Cerebellar nuclear complex (tissue), 1 donor: ENCODE results near the gene CUL2.
"Not testable (repeated sequence)": the region's sequence is repeated elsewhere in the genome, so short reads cannot be mapped to it uniquely, and the experiment has no call there.

Experiments used
- DNase-seq, 2 experiments: peaks; one replicate each; lab custom pipeline; 2025; lab: John Stamatoyannopoulos, UW

The CUL2 gene

GRCh38 chr10:35019041-35020024 lies 70.8 kb downstream of the CUL2 start:
- no peak for DNase-seq

- DNase-seq: no peak
Observed at GRCh38 chr10:35017608-35018007, 72.5 kb downstream of the CUL2 start.

- DNase-seq: no peak
Observed at GRCh38 chr10:35015843-35016408, 74.2 kb downstream of the CUL2 start.

GRCh38 chr10:35012781-35013180 lies 77.4 kb downstream of the CUL2 start:
- no peak for DNase-seq

- no peak for DNase-seq
Observed at GRCh38 chr10:35011771-35012191, 78.4 kb downstream of the CUL2 start.

- DNase-seq: no peak
Observed at GRCh38 chr10:35007858-35008301, 82.3 kb downstream of the CUL2 start.

- DNase-seq: no peak
Observed at GRCh38 chr10:35006836-35007235, 83.3 kb downstream of the CUL2 start.

GRCh38 chr10:35005868-35006267 lies 84.3 kb downstream of the CUL2 start:
- no peak for DNase-seq

GRCh38 chr10:35004651-35005050 lies 85.5 kb downstream of the CUL2 start:
- no peak for DNase-seq

GRCh38 chr10:35003906-35004305 lies 86.2 kb downstream of the CUL2 start:
- no peak for DNase-seq

- DNase-seq: no peak
Observed at GRCh38 chr10:35000936-35001335, 89.2 kb downstream of the CUL2 start.

- no peak for DNase-seq
Observed at GRCh38 chr10:34999532-34999931, 90.6 kb downstream of the CUL2 start.

- DNase-seq: no peak
Observed at GRCh38 chr10:34998940-34999339, 91.2 kb downstream of the CUL2 start.

- DNase-seq: no peak
Observed at GRCh38 chr10:34996843-34997242, 93.3 kb downstream of the CUL2 start.

GRCh38 chr10:34995925-34996324 lies 94.2 kb downstream of the CUL2 start:
- no peak for DNase-seq

- no peak for DNase-seq
Observed at GRCh38 chr10:34994565-34995142, 95.5 kb downstream of the CUL2 start.

GRCh38 chr10:34993782-34994181 lies 96.4 kb downstream of the CUL2 start:
- DNase-seq: no peak

GRCh38 chr10:34991117-34991516 lies 99.0 kb downstream of the CUL2 start:
- not testable (repeated sequence) for DNase-seq

GRCh38 chr10:34988397-34989067 lies 101.6 kb downstream of the CUL2 start:
- no peak for DNase-seq

GRCh38 chr10:34985823-34986222 lies 104.3 kb downstream of the CUL2 start:
- no peak for DNase-seq

GRCh38 chr10:34985146-34985545 lies 105.0 kb downstream of the CUL2 start:
- DNase-seq: no peak

- no peak for DNase-seq
Observed at GRCh38 chr10:34981844-34982243, 108.3 kb downstream of the CUL2 start.
